Spinal cord (tissue), 10 donors: ENCODE results near the gene GNAI3. TPM values are rescaled to one million over a fixed set of nuclear protein-coding genes. Genes with fewer than 3 reads are reported as not detected.
A peak's percentile ranks its signal among the peaks of the same experiment; 100 is the strongest.

Experiments used
- DNase-seq, 6 donors: peaks; one replicate each; pipeline versions ENCODE4 v3.0.0 to v3.0.0-alpha.2; 2013 to 2015; ENCODE audit warnings: low spot score in 6 of 6, low read depth in 4 of 6
- H3K27ac ChIP-seq: one replicate; pipeline ENCODE4 v1.5.1; 2013; ENCODE audit warnings: low read depth, low read length, control low read depth
- H3K27me3 ChIP-seq: one replicate; pipeline ENCODE4 v1.6.1; 2013; ENCODE audit warnings: low read length; ENCODE audit not compliant: control insufficient read depth, insufficient read depth
- H3K36me3 ChIP-seq: one replicate; pipeline ENCODE4 v1.6.1; 2013; ENCODE audit warnings: low read length; ENCODE audit not compliant: control insufficient read depth, insufficient read depth
- H3K4me1 ChIP-seq: one replicate; pipeline ENCODE4 v1.6.1; 2013; ENCODE audit warnings: low read length; ENCODE audit not compliant: control insufficient read depth, insufficient read depth
- H3K4me3 ChIP-seq: one replicate; pipeline ENCODE4 v1.5.1; 2013; ENCODE audit warnings: low read depth, low read length, control low read depth
- H3K9me3 ChIP-seq: one replicate; pipeline ENCODE4 v1.6.1; 2013; ENCODE audit warnings: low read length; ENCODE audit not compliant: control insufficient read depth, insufficient read depth
- WGBS: methylation state at CpG from one replicate; pipeline ENCODE4 v1.1.5; 2013; ENCODE audit warnings: missing lambda C conversion rate; ENCODE audit not compliant: insufficient coverage; 5-methylcytosine and 5-hydroxymethylcytosine counted together
- polyA plus RNA-seq, 2 donors: library from polyadenylated mRNA; unstranded; fragments of 120-200 nt; gene quantifications; one replicate each; pipeline ENCODE4 v1.2.1, GENCODE V29; 2013; ENCODE audit not compliant: insufficient read length in 2 of 2
- total RNA-seq, 2 donors: library from RNA; depleted of rRNA in 1 of 2; stranded (reverse); fragments of 120-200 nt in 1 of 2; fragments of >200 nt in 1 of 2; gene quantifications; one replicate each; pipeline versions ENCODE4 v1.2.3 to v1.2.4, GENCODE V29; 2013 to 2014
- donor health status: healthy.

GNAI3 gene
- total and polyA plus RNA-seq, 4 donors: 8.4 to 13.0 (median 10.0) TPM

DNA sequence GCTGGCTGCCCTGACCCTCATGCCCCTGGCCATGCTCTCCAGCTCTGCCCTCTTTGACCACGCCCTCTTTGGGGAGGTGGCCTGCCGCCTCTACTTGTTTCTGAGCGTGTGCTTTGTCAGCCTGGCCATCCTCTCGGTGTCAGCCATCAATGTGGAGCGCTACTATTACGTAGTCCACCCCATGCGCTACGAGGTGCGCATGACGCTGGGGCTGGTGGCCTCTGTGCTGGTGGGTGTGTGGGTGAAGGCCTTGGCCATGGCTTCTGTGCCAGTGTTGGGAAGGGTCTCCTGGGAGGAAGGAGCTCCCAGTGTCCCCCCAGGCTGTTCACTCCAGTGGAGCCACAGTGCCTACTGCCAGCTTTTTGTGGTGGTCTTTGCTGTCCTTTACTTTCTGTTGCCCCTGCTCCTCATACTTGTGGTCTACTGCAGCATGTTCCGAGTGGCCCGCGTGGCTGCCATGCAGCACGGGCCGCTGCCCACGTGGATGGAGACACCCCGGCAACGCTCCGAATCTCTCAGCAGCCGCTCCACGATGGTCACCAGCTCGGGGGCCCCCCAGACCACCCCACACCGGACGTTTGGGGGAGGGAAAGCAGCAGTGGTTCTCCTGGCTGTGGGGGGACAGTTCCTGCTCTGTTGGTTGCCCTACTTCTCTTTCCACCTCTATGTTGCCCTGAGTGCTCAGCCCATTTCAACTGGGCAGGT is 5.0 kb upstream of the GNAI3 start:
- Histone ChIP-seq H3K27ac (no peak overlapping the region), H3K4me1 (peaks cover 29% of the 10 kb centered on the region), H3K27me3 (no peaks in the 10 kb centered on the region), H3K9me3 (no peaks in the 10 kb centered on the region), H3K36me3 (peaks cover 19% of the 10 kb centered on the region), H3K4me3 (no peak overlapping the region)
- DNase-seq: no peak
- 90% methylated on average over 18 of the region's 24 CpGs for WGBS

DNA sequence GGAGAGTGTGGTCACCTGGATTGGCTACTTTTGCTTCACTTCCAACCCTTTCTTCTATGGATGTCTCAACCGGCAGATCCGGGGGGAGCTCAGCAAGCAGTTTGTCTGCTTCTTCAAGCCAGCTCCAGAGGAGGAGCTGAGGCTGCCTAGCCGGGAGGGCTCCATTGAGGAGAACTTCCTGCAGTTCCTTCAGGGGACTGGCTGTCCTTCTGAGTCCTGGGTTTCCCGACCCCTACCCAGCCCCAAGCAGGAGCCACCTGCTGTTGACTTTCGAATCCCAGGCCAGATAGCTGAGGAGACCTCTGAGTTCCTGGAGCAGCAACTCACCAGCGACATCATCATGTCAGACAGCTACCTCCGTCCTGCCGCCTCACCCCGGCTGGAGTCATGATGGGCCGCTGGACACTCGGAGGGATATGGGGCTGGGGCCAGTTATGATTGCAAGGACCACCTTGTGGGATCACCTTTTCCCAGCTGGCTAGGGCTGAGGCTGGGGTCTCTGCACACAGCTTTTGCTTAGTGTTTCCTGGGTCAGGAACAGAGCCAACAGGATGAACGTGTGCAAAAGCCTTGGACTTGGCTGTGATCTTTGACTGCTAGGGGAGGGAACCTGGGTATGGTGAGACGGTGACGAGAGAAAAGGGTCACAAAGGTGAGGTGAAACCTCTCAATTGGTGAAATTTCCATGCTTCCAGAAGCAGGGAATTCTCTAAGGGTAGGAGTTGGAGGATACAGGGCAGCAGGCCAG is 4.3 kb upstream of the GNAI3 start:
- no peak for DNase-seq
- H3K9me3 ChIP-seq: no peaks in the 10 kb centered on the region
- no peak overlapping the region for H3K27ac ChIP-seq
- H3K4me3 ChIP-seq: no peak overlapping the region
- peaks cover 26% of the 10 kb centered on the region for H3K4me1 ChIP-seq
- 72% methylated on average over 14 of the region's 14 CpGs for WGBS
- H3K27me3 ChIP-seq: no peaks in the 10 kb centered on the region
- peaks cover 19% of the 10 kb centered on the region for H3K36me3 ChIP-seq

DNA sequence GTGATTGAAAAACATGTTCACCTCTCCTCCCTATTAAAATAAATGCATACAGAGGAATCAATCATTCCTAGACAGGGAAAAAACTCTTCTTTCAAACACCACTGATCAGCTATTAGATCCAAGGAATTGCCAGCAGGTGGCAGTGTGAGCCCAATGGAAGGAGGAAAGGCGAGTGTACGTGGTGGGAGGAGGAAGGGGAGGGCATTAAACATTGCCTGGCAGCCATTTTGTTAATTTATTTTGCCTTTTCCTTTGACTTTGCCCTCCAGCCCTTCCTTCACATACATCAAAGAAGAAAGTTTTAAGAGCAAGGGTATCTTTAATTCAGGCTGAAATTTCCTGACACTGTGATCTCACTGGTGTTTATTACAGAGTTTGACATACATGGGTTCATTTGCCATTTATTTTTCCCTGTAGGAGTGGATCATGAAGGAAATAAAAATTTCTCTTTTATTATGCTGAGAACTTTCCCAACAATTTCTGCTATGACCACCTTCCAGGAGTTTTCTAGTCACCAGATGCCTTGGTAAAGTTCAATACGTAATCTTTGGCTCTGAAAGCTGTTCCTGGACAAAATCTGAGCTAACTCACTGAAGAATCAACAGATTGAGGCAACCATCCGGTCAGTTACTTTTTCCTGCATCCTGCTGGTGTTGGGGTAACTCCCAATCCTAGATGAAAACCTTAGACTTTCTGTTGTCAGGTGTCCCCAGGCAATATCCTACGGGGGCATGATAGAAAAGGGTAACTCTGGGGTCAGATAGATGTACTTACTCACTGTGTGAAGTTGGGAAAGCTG is 1.9 kb upstream of the GNAI3 start:
- DNase-seq: peak in 5 of 6 donors; percentile 85 to 98 (median 89)
- peaks cover 19% of the 10 kb centered on the region for H3K36me3 ChIP-seq
- peak overlapping the region; percentile 99 for H3K4me3 ChIP-seq
- peak overlapping the region; percentile 97 for H3K27ac ChIP-seq
- WGBS: 71% methylated on average over 2 of the region's 5 CpGs
- H3K9me3 ChIP-seq: no peaks in the 10 kb centered on the region
- H3K4me1 ChIP-seq: peaks cover 7% of the 10 kb centered on the region
- H3K27me3 ChIP-seq: no peaks in the 10 kb centered on the region

DNA sequence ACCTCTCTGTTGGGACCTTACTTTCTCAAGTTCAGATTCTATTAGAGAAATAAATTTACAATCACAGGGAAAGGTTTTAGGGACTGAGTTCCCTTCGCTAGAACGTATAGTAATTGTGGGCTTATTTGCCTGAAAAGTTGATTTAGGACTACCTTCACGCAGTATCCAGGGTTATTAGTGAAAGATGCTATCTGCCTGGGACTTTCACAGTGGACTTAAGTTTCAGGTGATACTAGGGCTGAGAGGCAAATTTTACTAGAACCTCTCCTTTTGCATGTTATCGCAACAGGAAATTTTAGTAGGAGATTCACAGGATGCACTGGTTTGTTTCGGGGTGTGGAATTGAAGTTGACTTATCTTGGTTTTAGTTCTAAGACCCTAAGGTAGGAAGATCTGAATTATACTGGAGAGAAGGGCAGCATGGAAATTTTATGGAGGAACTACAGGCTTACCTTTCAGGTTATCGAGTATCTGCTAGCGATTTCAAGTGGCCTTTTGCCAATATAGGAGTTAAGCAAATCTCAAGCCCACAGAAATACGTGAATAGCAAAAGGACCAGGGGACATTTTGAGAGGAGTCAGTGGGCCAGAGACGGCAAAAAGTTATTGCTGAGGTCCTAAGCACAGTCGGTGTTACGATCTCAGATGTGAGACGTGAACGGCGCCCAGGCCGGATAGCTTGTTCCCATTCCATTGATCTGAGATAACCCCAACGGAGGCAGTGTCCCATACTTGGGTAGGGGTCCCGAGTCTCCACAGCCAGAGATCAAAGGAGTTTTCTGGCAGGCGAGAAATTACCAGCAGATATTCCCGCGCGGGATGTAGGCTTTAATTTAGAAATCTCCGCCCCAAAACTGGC is 723 bp upstream of the GNAI3 start:
- Histone ChIP-seq H3K4me1 (peaks cover 4% of the 10 kb centered on the region), H3K27me3 (no peaks in the 10 kb centered on the region), H3K36me3 (peaks cover 18% of the 10 kb centered on the region), H3K27ac (peak overlapping the region; percentile 97), H3K9me3 (no peaks in the 10 kb centered on the region), H3K4me3 (peak overlapping the region; percentile 99)
- 6% methylated on average over 17 of the region's 22 CpGs for WGBS
- peak in 1 of 6 donors; percentile 17 for DNase-seq

DNA sequence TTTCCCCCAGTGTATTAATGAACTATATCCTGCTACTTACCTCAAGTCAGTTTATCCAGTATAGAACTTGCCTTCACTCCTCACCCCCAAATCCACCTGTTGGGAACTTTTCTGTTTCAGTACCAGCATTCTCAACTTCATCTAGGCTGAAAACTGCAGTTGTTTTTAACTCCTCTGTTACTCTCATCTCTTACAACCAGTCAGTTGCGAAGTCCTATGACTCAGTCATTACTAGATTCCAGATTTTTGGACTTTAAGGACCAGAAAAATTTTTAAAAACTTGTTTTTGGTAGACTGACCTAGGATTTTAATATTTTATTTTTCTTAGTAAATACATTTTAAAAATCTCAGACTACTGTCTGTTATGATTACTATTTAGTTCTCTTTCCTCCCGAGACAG is 8.1 kb downstream of the GNAI3 start:
- no peak for DNase-seq
- Histone ChIP-seq H3K27me3 (no peaks in the 10 kb centered on the region), H3K27ac (no peak overlapping the region), H3K36me3 (no peaks in the 10 kb centered on the region), H3K4me1 (no peaks in the 10 kb centered on the region), H3K4me3 (no peak overlapping the region), H3K9me3 (no peaks in the 10 kb centered on the region)
- WGBS: no CpG with 5 or more reads among the region's 2 CpGs

DNA sequence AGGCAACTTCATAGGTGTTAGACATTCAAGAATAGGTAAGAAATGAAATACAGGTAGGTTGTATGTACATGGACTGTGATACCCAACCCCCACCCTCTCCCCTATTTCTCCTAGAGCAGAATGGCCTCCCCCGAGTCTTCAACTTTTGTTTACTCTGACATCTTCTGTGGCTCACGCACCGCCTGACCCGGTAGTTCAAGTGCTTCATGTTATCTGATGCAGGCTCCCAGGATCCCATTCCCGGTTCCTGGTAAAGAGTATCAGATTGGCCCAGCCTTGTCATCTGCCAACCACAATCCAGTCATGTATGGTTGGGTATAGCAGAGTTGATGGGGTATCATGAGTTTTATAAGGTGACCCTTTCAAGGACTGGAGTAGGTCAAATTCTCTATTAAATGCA is 9.1 kb downstream of the GNAI3 start:
- no peak for DNase-seq
- 100% methylated on average over 1 of the region's 5 CpGs for WGBS
- no peaks in the 10 kb centered on the region for H3K4me1 ChIP-seq

DNA sequence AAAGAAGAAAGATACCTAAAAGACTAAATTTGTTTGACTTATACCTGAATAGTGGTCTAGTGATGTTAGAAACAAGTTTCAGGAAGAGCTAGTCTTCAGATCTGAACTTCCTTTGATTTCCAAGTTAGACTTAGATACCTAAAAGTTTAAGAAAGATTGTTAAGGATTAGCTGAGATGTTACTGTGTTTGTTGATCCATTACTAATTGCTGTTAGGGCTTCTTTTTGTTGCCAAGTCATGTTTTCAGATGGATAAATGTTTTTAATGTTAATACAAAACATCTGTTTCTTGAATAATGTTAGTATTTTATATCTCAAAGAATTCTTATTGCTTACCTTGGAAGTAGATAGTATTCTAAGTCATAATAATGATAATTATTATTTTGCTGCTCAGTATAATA is 11.6 kb downstream of the GNAI3 start:
- Histone ChIP-seq H3K4me3 (no peak overlapping the region), H3K36me3 (no peaks in the 10 kb centered on the region), H3K27me3 (no peaks in the 10 kb centered on the region), H3K9me3 (no peaks in the 10 kb centered on the region), H3K4me1 (no peaks in the 10 kb centered on the region), H3K27ac (no peak overlapping the region)
- DNase-seq: no peak

More for the DNA sequence above, 9.1 kb downstream of the GNAI3 start:
- Histone ChIP-seq H3K9me3 (no peaks in the 10 kb centered on the region), H3K27ac (no peak overlapping the region), H3K27me3 (no peaks in the 10 kb centered on the region), H3K4me3 (no peak overlapping the region), H3K36me3 (no peaks in the 10 kb centered on the region)

DNA sequence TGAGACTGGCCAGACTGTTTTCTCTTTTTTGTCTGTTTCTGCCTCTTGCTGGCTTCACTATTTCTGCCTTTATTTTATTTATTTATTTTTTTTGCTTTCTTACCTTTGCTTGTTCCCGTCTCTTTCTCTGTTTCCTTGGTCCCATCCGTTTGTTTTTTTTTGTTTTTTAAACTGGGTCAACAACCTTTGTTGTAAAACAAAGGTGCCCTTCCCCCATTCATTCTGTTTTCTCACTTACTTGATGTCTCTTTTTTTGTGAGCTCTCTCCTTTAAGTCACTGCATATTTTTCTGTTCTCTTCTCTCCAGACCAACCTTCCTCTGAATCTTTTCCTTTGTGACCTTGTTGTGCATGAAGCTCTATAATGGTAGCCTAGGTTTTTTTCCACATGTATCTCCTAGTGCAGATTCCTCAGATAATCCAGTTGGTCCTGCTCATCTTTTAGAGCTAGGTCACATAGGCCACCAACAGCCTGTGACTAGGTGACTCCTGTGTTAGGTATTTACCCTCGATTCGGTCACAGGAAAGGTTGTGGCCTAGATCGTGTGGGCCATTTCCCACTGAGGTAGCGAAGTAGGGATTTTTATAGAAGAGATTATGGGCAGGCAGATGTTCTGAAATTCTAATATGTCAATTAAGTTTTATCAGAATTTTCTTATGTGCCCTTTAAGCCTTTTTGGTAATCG is 15.9 kb downstream of the GNAI3 start:
- H3K36me3 ChIP-seq: no peaks in the 10 kb centered on the region
- no peaks in the 10 kb centered on the region for H3K4me1 ChIP-seq
- no peaks in the 10 kb centered on the region for H3K9me3 ChIP-seq
- no peak for DNase-seq
- H3K27ac ChIP-seq: no peak overlapping the region
- 14% methylated on average over 1 of the region's 7 CpGs for WGBS
- no peak overlapping the region for H3K4me3 ChIP-seq
- H3K27me3 ChIP-seq: no peaks in the 10 kb centered on the region

DNA sequence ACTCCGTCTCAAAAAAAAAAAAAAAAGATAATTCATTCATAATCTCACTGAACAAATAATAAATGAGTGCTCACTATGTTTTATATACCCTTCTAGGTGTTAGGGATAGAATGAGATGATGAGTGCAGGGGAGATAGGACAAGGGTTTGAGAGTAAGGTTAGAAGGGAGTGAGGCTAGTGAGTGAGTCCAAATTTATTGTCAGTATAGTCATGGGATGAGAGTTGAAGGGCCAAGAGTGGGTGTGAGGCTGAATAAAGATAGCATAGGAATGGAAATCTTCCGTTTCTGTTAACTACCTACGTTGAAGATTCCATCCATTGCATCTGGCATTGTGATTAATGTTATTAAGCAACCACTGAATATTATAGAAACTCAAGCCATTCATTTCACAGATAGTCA is 16.8 kb downstream of the GNAI3 start:
- no peaks in the 10 kb centered on the region for H3K36me3 ChIP-seq
- DNase-seq: no peak
- H3K27ac ChIP-seq: no peak overlapping the region
- H3K4me1 ChIP-seq: no peaks in the 10 kb centered on the region
- H3K27me3 ChIP-seq: no peaks in the 10 kb centered on the region
- no peaks in the 10 kb centered on the region for H3K9me3 ChIP-seq
- no peak overlapping the region for H3K4me3 ChIP-seq
- no CpG with 5 or more reads among the region's 3 CpGs for WGBS
